ENCODE data around the gene LAMTOR3.

DNA sequence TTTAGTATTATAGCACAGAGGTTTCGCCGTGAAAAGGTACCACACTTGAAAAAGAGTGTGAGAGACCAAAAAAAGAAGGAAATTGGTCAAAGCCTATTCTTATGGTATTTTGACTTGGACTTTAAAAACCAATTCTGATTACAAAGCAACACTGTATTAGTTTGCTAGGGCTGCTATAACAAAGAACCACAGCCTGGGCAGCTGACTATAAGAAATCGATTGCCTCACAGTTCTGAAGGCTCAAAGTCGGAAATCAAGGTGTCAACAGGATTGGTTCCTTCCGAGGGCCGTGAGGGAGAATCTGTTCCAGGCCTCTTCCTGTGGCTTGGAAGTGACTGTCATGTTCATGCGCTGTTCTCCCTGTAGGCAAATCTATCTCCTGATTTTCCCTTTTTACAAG, 59.7 kb downstream of the LAMTOR3 start:
- TF ChIP-seq, protein P1, sequence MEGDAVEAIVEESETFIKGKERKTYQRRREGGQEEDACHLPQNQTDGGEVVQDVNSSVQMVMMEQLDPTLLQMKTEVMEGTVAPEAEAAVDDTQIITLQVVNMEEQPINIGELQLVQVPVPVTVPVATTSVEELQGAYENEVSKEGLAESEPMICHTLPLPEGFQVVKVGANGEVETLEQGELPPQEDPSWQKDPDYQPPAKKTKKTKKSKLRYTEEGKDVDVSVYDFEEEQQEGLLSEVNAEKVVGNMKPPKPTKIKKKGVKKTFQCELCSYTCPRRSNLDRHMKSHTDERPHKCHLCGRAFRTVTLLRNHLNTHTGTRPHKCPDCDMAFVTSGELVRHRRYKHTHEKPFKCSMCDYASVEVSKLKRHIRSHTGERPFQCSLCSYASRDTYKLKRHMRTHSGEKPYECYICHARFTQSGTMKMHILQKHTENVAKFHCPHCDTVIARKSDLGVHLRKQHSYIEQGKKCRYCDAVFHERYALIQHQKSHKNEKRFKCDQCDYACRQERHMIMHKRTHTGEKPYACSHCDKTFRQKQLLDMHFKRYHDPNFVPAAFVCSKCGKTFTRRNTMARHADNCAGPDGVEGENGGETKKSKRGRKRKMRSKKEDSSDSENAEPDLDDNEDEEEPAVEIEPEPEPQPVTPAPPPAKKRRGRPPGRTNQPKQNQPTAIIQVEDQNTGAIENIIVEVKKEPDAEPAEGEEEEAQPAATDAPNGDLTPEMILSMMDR (IDR thresholded peaks at IDR 0.05): no peak
- TF ChIP-seq POLR2A (IDR thresholded peaks at IDR 0.05): no peak
